IMR-90 (cell line): ENCODE data around the gene TAAR5. TPM values are rescaled to one million over a fixed set of nuclear protein-coding genes. Genes with fewer than 3 reads are reported as not detected.

ENCODE experiments used
- ATAC-seq: fragments of 200-7000 bp; cut with Tn5 transposase; 2 replicates; pipeline ENCODE4 v1.9.1; 2020; ENCODE audit warnings: low read depth, mild to moderate bottlenecking, moderate library complexity
- BruUV-seq: library from RNA; stranded (reverse); fragments of 400-500 nt; replicated peaks from 2 replicates; lab custom pipeline; 2021; lab: Mats Ljungman, UMichigan
- CTCF ChIA-PET: fragments of 300-600 bp; formaldehyde crosslinking; extraction: SDS; loops from one replicate; lab custom pipeline; 2021; ENCODE audit warnings: antibody characterized with exemption; lab: Yijun Ruan, JAX
- POLR2A ChIA-PET: fragments of 300-600 bp; sonication (Branson Sonifier 250); formaldehyde crosslinking; loops from one replicate; lab custom pipeline; 2022; ENCODE audit warnings: antibody characterized with exemption; ENCODE audit not compliant: unreplicated experiment; lab: Charles Lee
- DNase-seq: peaks from one replicate; pipeline ENCODE4 v3.0.0; 2013
- H2AFZ ChIP-seq: replicated peaks from 2 replicates; pipeline ENCODE3; 2013; ENCODE audit warnings: low read length, mild to moderate bottlenecking; ENCODE audit not compliant: poor library complexity
- H2AK5ac ChIP-seq: 2 replicates; pipeline ENCODE4 v1.6.1; 2013; ENCODE audit warnings: low read depth, low read length, inconsistent platforms
- H2AK9ac ChIP-seq: replicated peaks from 2 replicates; pipeline ENCODE3; 2013; ENCODE audit warnings: mild to moderate bottlenecking, low read depth, low read length, moderate library complexity; ENCODE audit not compliant: poor library complexity
- H2BK120ac ChIP-seq: 2 replicates; pipeline ENCODE4 v1.6.1; 2013; ENCODE audit warnings: low read depth, low read length, inconsistent platforms
- H2BK15ac ChIP-seq: 3 replicates; pipeline ENCODE4 v1.6.1; 2013; ENCODE audit warnings: low read depth, low read length, inconsistent platforms
- H2BK20ac ChIP-seq: 2 replicates; pipeline ENCODE4 v1.6.1; 2013; ENCODE audit warnings: low read depth, mild to moderate bottlenecking, inconsistent platforms, low read length, moderate library complexity
- H2BK5ac ChIP-seq: 2 replicates; pipeline ENCODE4 v1.6.1; 2013; ENCODE audit warnings: mild to moderate bottlenecking, low read depth, low read length, inconsistent platforms; ENCODE audit not compliant: poor library complexity, severe bottlenecking
- H3K14ac ChIP-seq: replicated peaks from 2 replicates; pipeline ENCODE4 v1.6.1; 2013; ENCODE audit warnings: low read depth, low read length, inconsistent platforms
- H3K18ac ChIP-seq: 2 replicates; pipeline ENCODE4 v1.6.1; 2013; ENCODE audit warnings: low read depth, low read length, control low read depth
- H3K23ac ChIP-seq: 2 replicates; pipeline ENCODE4 v1.6.1; 2013; ENCODE audit warnings: low read depth, low read length, inconsistent platforms
- H3K27ac ChIP-seq: 2 replicates; pipeline ENCODE4 v1.5.1; 2013; ENCODE audit warnings: mild to moderate bottlenecking, control low read depth, low read length; ENCODE audit not compliant: insufficient read depth
- H3K27me3 ChIP-seq: 2 replicates; pipeline ENCODE4 v1.6.1; 2013; ENCODE audit warnings: low read length; ENCODE audit not compliant: control insufficient read depth, insufficient read depth
- H3K36me3 ChIP-seq: 2 replicates; pipeline ENCODE4 v1.6.1; 2013; ENCODE audit warnings: low read length, mixed read lengths; ENCODE audit not compliant: control insufficient read depth, insufficient read depth
- H3K4ac ChIP-seq: 2 replicates; pipeline ENCODE4 v1.6.1; 2013; ENCODE audit warnings: low read depth, low read length, inconsistent platforms
- H3K4me1 ChIP-seq: 2 replicates; pipeline ENCODE4 v1.6.1; 2013; ENCODE audit warnings: low read length, mixed read lengths; ENCODE audit not compliant: control insufficient read depth, insufficient read depth
- H3K4me2 ChIP-seq: 2 replicates; pipeline ENCODE4 v1.6.1; 2013; ENCODE audit warnings: low read depth, mild to moderate bottlenecking, control low read depth, low read length, moderate library complexity
- H3K4me3 ChIP-seq: 2 replicates; pipeline ENCODE4 v1.5.1; 2013; ENCODE audit warnings: low read depth, mild to moderate bottlenecking, control low read depth, low read length, moderate library complexity; ENCODE audit not compliant: insufficient read depth
- H3K56ac ChIP-seq: 2 replicates; pipeline ENCODE4 v1.6.1; 2013; ENCODE audit warnings: low read length, inconsistent platforms; ENCODE audit not compliant: insufficient read depth; ENCODE audit errors: extremely low read depth
- H3K79me1 ChIP-seq, 2 experiments: 2 replicates each; pipeline ENCODE4 v1.6.1; 2013; ENCODE audit warnings: low read length in 2 of 2, inconsistent platforms in 1 of 2, low read depth in 1 of 2
- H3K9ac ChIP-seq: 2 replicates; pipeline ENCODE4 v1.6.1; 2013; ENCODE audit warnings: low read depth, low read length, control low read depth
- H3K9me1 ChIP-seq: 2 replicates; pipeline ENCODE4 v1.6.1; 2013; ENCODE audit warnings: low read length, inconsistent platforms; ENCODE audit not compliant: insufficient read depth
- H3K9me3 ChIP-seq: 2 replicates; pipeline ENCODE4 v1.6.1; 2013; ENCODE audit warnings: low read length; ENCODE audit not compliant: control insufficient read depth, insufficient read depth
- H4K20me1 ChIP-seq: 2 replicates; pipeline ENCODE4 v1.6.1; 2013; ENCODE audit warnings: low read length, inconsistent platforms; ENCODE audit not compliant: insufficient read depth
- H4K5ac ChIP-seq: 2 replicates; pipeline ENCODE4 v1.6.1; 2013; ENCODE audit warnings: mild to moderate bottlenecking, low read depth, low read length, control low read depth
- H4K8ac ChIP-seq, 2 experiments: 2 replicates each; pipeline ENCODE4 v1.6.1; 2013; ENCODE audit warnings: low read depth in 2 of 2, low read length in 2 of 2, control low read depth in 1 of 2, inconsistent platforms in 1 of 2
- H4K91ac ChIP-seq: 2 replicates; pipeline ENCODE4 v1.6.1; 2013; ENCODE audit warnings: low read depth, low read length, inconsistent platforms; ENCODE audit not compliant: insufficient read depth
- BHLHE40 ChIP-seq: fragments of 150-350 bp; IDR thresholded peaks from 2 replicates; pipeline ENCODE4 v1.6.1; 2016; ENCODE audit warnings: mild to moderate bottlenecking, low read depth, low read length
- CEBPB ChIP-seq: IDR thresholded peaks from 2 replicates; pipeline ENCODE4 v1.6.1; 2012; ENCODE audit warnings: low read depth, low read length, improper control_type of control experiment
- CHD1 ChIP-seq: IDR thresholded peaks from 2 replicates; pipeline ENCODE4 v1.6.1; 2012; ENCODE audit warnings: low read depth, low read length, improper control_type of control experiment
- CTCF ChIP-seq: conservative IDR thresholded peaks from 2 replicates; pipeline ENCODE4 v1.5.1; 2012; ENCODE audit warnings: mild to moderate bottlenecking, low read depth, low read length, improper control_type of control experiment
- FOS ChIP-seq: fragments of 150-350 bp; IDR thresholded peaks from 2 replicates; pipeline ENCODE4 v1.6.1; 2016; ENCODE audit warnings: low read depth, low read length
- MAFK ChIP-seq: IDR thresholded peaks from 2 replicates; pipeline ENCODE4 v1.6.1; 2012; ENCODE audit warnings: low read depth, low read length, improper control_type of control experiment
- MAZ ChIP-seq: IDR thresholded peaks from 2 replicates; pipeline ENCODE4 v1.6.1; 2012; ENCODE audit warnings: low read depth, mild to moderate bottlenecking, low read length, improper control_type of control experiment, moderate library complexity, borderline replicate concordance
- MXI1 ChIP-seq: IDR thresholded peaks from 2 replicates; pipeline ENCODE4 v1.6.1; 2012; ENCODE audit warnings: low read depth, mild to moderate bottlenecking, low read length, moderate library complexity, borderline replicate concordance
- NFE2L2 ChIP-seq: fragments of 150-350 bp; IDR thresholded peaks from 2 replicates; pipeline ENCODE4 v1.6.1; 2016; ENCODE audit warnings: low read depth, mild to moderate bottlenecking, low read length
- POLR2A ChIP-seq: IDR thresholded peaks from 2 replicates; pipeline ENCODE4 v1.6.1; 2012; ENCODE audit warnings: mild to moderate bottlenecking, low read depth, low read length
- RAD21 ChIP-seq: IDR thresholded peaks from 2 replicates; pipeline ENCODE4 v1.6.1; 2012; ENCODE audit warnings: low read length, improper control_type of control experiment
- RCOR1 ChIP-seq: IDR thresholded peaks from 2 replicates; pipeline ENCODE4 v1.6.1; 2012; ENCODE audit warnings: mild to moderate bottlenecking, low read length, improper control_type of control experiment; ENCODE audit not compliant: insufficient replicate concordance
- RFX5 ChIP-seq: IDR thresholded peaks from 2 replicates; pipeline ENCODE4 v1.8.0; 2012; ENCODE audit warnings: low read depth, mild to moderate bottlenecking, low read length, moderate library complexity
- SMC3 ChIP-seq: fragments of 150-350 bp; IDR thresholded peaks from 2 replicates; pipeline ENCODE4 v1.6.1; 2016; ENCODE audit warnings: low read depth, mild to moderate bottlenecking, antibody characterized with exemption, low read length, moderate library complexity
- USF2 ChIP-seq: fragments of 150-350 bp; IDR thresholded peaks from 2 replicates; pipeline ENCODE4 v1.6.1; 2017; ENCODE audit warnings: mild to moderate bottlenecking, antibody characterized with exemption, low read length, low read depth
- WGBS, 2 experiments: methylation state at CpG; one replicate each; pipeline versions ENCODE4 v1.1.5 to v1.1.7; 2013; ENCODE audit warnings: missing lambda C conversion rate in 2 of 2; ENCODE audit not compliant: insufficient read length in 1 of 2; ENCODE audit errors: extremely low coverage in 2 of 2; 5-methylcytosine and 5-hydroxymethylcytosine counted together
- dilution Hi-C: fragments of 300-500 bp; cut with HindIII; formaldehyde crosslinking; loops from one replicate; pipeline ENCODE4 v1.14.3; 2018; ENCODE audit warnings: low sequenced_read_pairs; ENCODE audit not compliant: unreplicated experiment
- in situ Hi-C: fragments of 300-500 bp; cut with MboI; formaldehyde crosslinking; loops from 3 replicates; pipeline ENCODE4 v1.14.3; 2019; ENCODE audit warnings: low sequenced_read_pairs, inconsistent platforms, mixed read lengths
- intact Hi-C: fragments of 100-400 bp; cut with micrococcal nuclease; formaldehyde crosslinking; loops from 2 replicates; pipeline ENCODE4 v1.10.0; 2022
- polyA plus RNA-seq, 3 experiments: library from polyadenylated mRNA; depleted of rRNA; stranded (reverse); fragments of >200 nt; gene quantifications; 2 replicates each; pipeline ENCODE4 v1.2.3, GENCODE V29; 2012; ENCODE audit warnings: low replicate concordance in 1 of 3
- total RNA-seq: library from RNA; depleted of rRNA; stranded (reverse); fragments of >200 nt; gene quantifications from 2 replicates; pipeline ENCODE4 v1.2.3, GENCODE V29; 2012
- TF ChIP-seq, protein P1 (sequence below): fragments of 150-350 bp; IDR thresholded peaks from 2 replicates; pipeline ENCODE4 v1.6.1; 2016; ENCODE audit warnings: low read depth, mild to moderate bottlenecking, low read length, moderate library complexity, borderline replicate concordance

Gene TAAR5
- total and polyA plus RNA-seq, 2 of the 4 experiments (the other 2 are of a cell fraction) = not detected

GRCh38 chr6:132548746-132549463 is 40.6 kb downstream of the TAAR5 start:
- WGBS, 2 experiments = 90% methylated on average over 4 of the region's 4 CpGs; no CpG with 5 or more reads in 1 of the 2 experiments

More at GRCh38 chr6:132548746-132549463, 40.6 kb downstream of the TAAR5 start:
- Histone ChIP-seq H4K5ac (no peak overlapping the region), H3K27me3 (peaks cover 50% of the 10 kb centered on the region), H3K27ac (no peak overlapping the region), H3K79me1 (no peaks in the 10 kb centered on the region), H2BK15ac (no peak overlapping the region), H3K4me1 (no peaks in the 10 kb centered on the region), H4K20me1 (no peaks in the 10 kb centered on the region), H3K14ac (no peak overlapping the region), H4K8ac (no peak overlapping the region), H3K4me3 (no peak overlapping the region), H2BK120ac (no peak overlapping the region), H3K56ac (no peak overlapping the region), H2AFZ (no peak overlapping the region), H3K36me3 (no peaks in the 10 kb centered on the region), H2AK9ac (no peak overlapping the region), H3K9me1 (peaks cover 6% of the 10 kb centered on the region; the same call in 1 of the 2 replicates), H3K9ac (no peak overlapping the region), H3K4me2 (no peak overlapping the region), H3K23ac (no peak overlapping the region), H2AK5ac (no peak overlapping the region), H2BK5ac (no peak overlapping the region), H4K91ac (no peak overlapping the region), H3K4ac (no peak overlapping the region), H3K9me3 (no peaks in the 10 kb centered on the region), H3K18ac (no peak overlapping the region), H2BK20ac (no peak overlapping the region)
- DNase-seq (no peak), ATAC-seq (no peak)
- BruUV-seq = no TSS peak
- in situ Hi-C loops (no loop called here), intact Hi-C loops (no loop called here), dilution Hi-C loops (no loop called here)
- CTCF ChIA-PET = no interaction called here
- POLR2A ChIA-PET = no interaction called here
- TF ChIP-seq BHLHE40 = no peak
- no peak for TF ChIP-seq FOS
- TF ChIP-seq CEBPB = no peak
- no peak for TF ChIP-seq USF2
- TF ChIP-seq CHD1 = no peak
- TF ChIP-seq, protein P1, sequence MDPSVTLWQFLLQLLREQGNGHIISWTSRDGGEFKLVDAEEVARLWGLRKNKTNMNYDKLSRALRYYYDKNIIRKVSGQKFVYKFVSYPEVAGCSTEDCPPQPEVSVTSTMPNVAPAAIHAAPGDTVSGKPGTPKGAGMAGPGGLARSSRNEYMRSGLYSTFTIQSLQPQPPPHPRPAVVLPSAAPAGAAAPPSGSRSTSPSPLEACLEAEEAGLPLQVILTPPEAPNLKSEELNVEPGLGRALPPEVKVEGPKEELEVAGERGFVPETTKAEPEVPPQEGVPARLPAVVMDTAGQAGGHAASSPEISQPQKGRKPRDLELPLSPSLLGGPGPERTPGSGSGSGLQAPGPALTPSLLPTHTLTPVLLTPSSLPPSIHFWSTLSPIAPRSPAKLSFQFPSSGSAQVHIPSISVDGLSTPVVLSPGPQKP = no peak
- no peak for TF ChIP-seq NFE2L2
- TF ChIP-seq RFX5 = no peak
- no peak for TF ChIP-seq POLR2A
- no peak for TF ChIP-seq SMC3
- no peak for TF ChIP-seq MAFK
- no peak for TF ChIP-seq RAD21
- TF ChIP-seq CTCF = no peak
- TF ChIP-seq RCOR1 = no peak
- TF ChIP-seq MAZ = no peak
- no peak for TF ChIP-seq MXI1
